C4-2B (cell line): ENCODE measurements around the gene SLC39A9.

Experiments used
- ZFX ChIP-seq: fragments of 450-650 bp; IDR thresholded peaks from 2 replicates; pipeline ENCODE4 v1.6.1; 2017
- TF ChIP-seq, protein P1 (sequence below): fragments of 450-650 bp; conservative IDR thresholded peaks from 2 replicates; pipeline ENCODE4 v1.5.1; 2017; ENCODE audit warnings: mild to moderate bottlenecking

- TF ChIP-seq, protein P1, sequence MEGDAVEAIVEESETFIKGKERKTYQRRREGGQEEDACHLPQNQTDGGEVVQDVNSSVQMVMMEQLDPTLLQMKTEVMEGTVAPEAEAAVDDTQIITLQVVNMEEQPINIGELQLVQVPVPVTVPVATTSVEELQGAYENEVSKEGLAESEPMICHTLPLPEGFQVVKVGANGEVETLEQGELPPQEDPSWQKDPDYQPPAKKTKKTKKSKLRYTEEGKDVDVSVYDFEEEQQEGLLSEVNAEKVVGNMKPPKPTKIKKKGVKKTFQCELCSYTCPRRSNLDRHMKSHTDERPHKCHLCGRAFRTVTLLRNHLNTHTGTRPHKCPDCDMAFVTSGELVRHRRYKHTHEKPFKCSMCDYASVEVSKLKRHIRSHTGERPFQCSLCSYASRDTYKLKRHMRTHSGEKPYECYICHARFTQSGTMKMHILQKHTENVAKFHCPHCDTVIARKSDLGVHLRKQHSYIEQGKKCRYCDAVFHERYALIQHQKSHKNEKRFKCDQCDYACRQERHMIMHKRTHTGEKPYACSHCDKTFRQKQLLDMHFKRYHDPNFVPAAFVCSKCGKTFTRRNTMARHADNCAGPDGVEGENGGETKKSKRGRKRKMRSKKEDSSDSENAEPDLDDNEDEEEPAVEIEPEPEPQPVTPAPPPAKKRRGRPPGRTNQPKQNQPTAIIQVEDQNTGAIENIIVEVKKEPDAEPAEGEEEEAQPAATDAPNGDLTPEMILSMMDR: no peak
- TF ChIP-seq ZFX: no peak
Observed at GRCh38 chr14:69506241-69506595, 107.7 kb downstream of the SLC39A9 start.
